Skeletal muscle satellite cell (primary cell): ENCODE results near the gene ANKRD13A. TPM values are rescaled to one million over a fixed set of nuclear protein-coding genes. Genes with fewer than 3 reads are reported as not detected.

Experiments
- H3K27me3 ChIP-seq: 2 replicates; pipeline ENCODE4 v1.7.0; 2013; ENCODE audit warnings: low read length; ENCODE audit not compliant: control insufficient read depth, insufficient read depth
- H3K36me3 ChIP-seq: 2 replicates; pipeline ENCODE4 v1.7.0; 2013; ENCODE audit warnings: mild to moderate bottlenecking, control low read depth, low read length; ENCODE audit not compliant: insufficient read depth
- H3K4me1 ChIP-seq: 2 replicates; pipeline ENCODE4 v1.7.0; 2013; ENCODE audit warnings: low read length; ENCODE audit not compliant: control insufficient read depth, insufficient read depth
- H3K4me2 ChIP-seq: 2 replicates; pipeline ENCODE4 v1.7.0; 2013; ENCODE audit warnings: mild to moderate bottlenecking, low read length
- H3K4me3 ChIP-seq: 2 replicates; pipeline ENCODE4 v1.7.0; 2013; ENCODE audit warnings: low read length
- H3K9ac ChIP-seq: 2 replicates; pipeline ENCODE4 v1.7.0; 2013; ENCODE audit warnings: mild to moderate bottlenecking, low read depth, low read length, moderate library complexity
- H3K9me3 ChIP-seq: replicated peaks from 2 replicates; pipeline ENCODE4 v1.7.0; 2013; ENCODE audit warnings: mild to moderate bottlenecking, control low read depth, low read length
- total RNA-seq: library from RNA; depleted of rRNA; stranded (reverse); fragments of >200 nt; gene quantifications from 2 replicates; pipeline ENCODE4 v1.2.3, GENCODE V29; 2012; rRNA removed

Gene ANKRD13A
- total RNA-seq: 31.7 and 58.1 TPM in 2 replicates

GRCh38 chr12:109998904-109999648 is at the start of gene ANKRD13A:
TSS of gene ANKRD13A (plus strand) at chr12:109999430. CDS start at chr12:109999689, 259 bp downstream.
- Histone ChIP-seq H3K9ac (peak within 1 kb of the TSS; percentile 93), H3K36me3 (peaks cover 8% of the 10 kb centered on the region), H3K4me3 (peak within 1 kb of the TSS; percentile 81), H3K9me3 (no peaks in the 10 kb centered on the region), H3K4me2 (peak within 1 kb of the TSS; percentile 98), H3K27me3 (no peaks in the 10 kb centered on the region), H3K4me1 (peaks cover 47% of the 10 kb centered on the region)

- Histone ChIP-seq H3K9ac (peak overlapping the region; percentile 68), H3K4me2 (peak overlapping the region; percentile 55), H3K4me3 (peak overlapping the region; percentile 25), H3K27me3 (no peaks in the 10 kb centered on the region), H3K36me3 (peaks cover 29% of the 10 kb centered on the region), H3K9me3 (no peaks in the 10 kb centered on the region), H3K4me1 (peaks cover 73% of the 10 kb centered on the region)
Measured at GRCh38 chr12:109950625-109951024, 48.6 kb upstream of the ANKRD13A start.

- Histone ChIP-seq H3K36me3 (peaks cover 30% of the 10 kb centered on the region), H3K27me3 (no peaks in the 10 kb centered on the region), H3K4me3 (peak overlapping the region; percentile 48), H3K4me2 (peak overlapping the region; percentile 74), H3K9ac (peak overlapping the region; percentile 83), H3K4me1 (peaks cover 70% of the 10 kb centered on the region), H3K9me3 (no peaks in the 10 kb centered on the region)
Measured at GRCh38 chr12:109951136-109951535, 48.1 kb upstream of the ANKRD13A start.

GRCh38 chr12:109951751-109952150 is 47.5 kb upstream of the ANKRD13A start:
- Histone ChIP-seq H3K4me2 (peak overlapping the region; percentile 74), H3K4me3 (peak overlapping the region; percentile 48), H3K4me1 (peaks cover 64% of the 10 kb centered on the region), H3K9me3 (no peaks in the 10 kb centered on the region), H3K36me3 (peaks cover 34% of the 10 kb centered on the region), H3K9ac (peak overlapping the region; percentile 83), H3K27me3 (no peaks in the 10 kb centered on the region)

GRCh38 chr12:109952160-109952858 is 46.9 kb upstream of the ANKRD13A start:
- H3K4me3 ChIP-seq: peak overlapping the region; percentile 48
- H3K36me3 ChIP-seq: peaks cover 28% of the 10 kb centered on the region
- peaks cover 58% of the 10 kb centered on the region for H3K4me1 ChIP-seq
- H3K27me3 ChIP-seq: no peaks in the 10 kb centered on the region
- H3K9me3 ChIP-seq: no peaks in the 10 kb centered on the region
- peak overlapping the region; percentile 74 for H3K4me2 ChIP-seq
- H3K9ac ChIP-seq: peak overlapping the region; percentile 83

- H3K9me3 ChIP-seq: no peaks in the 10 kb centered on the region
- H3K36me3 ChIP-seq: peaks cover 28% of the 10 kb centered on the region
- no peaks in the 10 kb centered on the region for H3K27me3 ChIP-seq
- H3K4me2 ChIP-seq: no peak overlapping the region
- no peak overlapping the region for H3K4me3 ChIP-seq
- peak overlapping the region; percentile 83 for H3K9ac ChIP-seq
- H3K4me1 ChIP-seq: peaks cover 52% of the 10 kb centered on the region
Measured at GRCh38 chr12:109952873-109953272, 46.4 kb upstream of the ANKRD13A start.

GRCh38 chr12:109953656-109954055 is 45.6 kb upstream of the ANKRD13A start:
- no peak overlapping the region for H3K9ac ChIP-seq
- peaks cover 29% of the 10 kb centered on the region for H3K36me3 ChIP-seq
- H3K4me1 ChIP-seq: peaks cover 45% of the 10 kb centered on the region
- no peak overlapping the region for H3K4me2 ChIP-seq
- no peaks in the 10 kb centered on the region for H3K27me3 ChIP-seq
- no peaks in the 10 kb centered on the region for H3K9me3 ChIP-seq
- H3K4me3 ChIP-seq: no peak overlapping the region

GRCh38 chr12:109958374-109958773 is 40.9 kb upstream of the ANKRD13A start:
- H3K36me3 ChIP-seq: peaks cover 42% of the 10 kb centered on the region

GRCh38 chr12:109959411-109960093 is 39.7 kb upstream of the ANKRD13A start:
- Histone ChIP-seq H3K36me3 (peaks cover 51% of the 10 kb centered on the region), H3K27me3 (no peaks in the 10 kb centered on the region)

More at GRCh38 chr12:109958374-109958773, 40.9 kb upstream of the ANKRD13A start:
- Histone ChIP-seq H3K9ac (no peak overlapping the region), H3K4me2 (no peak overlapping the region), H3K27me3 (no peaks in the 10 kb centered on the region), H3K9me3 (no peaks in the 10 kb centered on the region), H3K4me1 (peaks cover 21% of the 10 kb centered on the region), H3K4me3 (no peak overlapping the region)

GRCh38 chr12:109961201-109961600 is 38.0 kb upstream of the ANKRD13A start:
- no peaks in the 10 kb centered on the region for H3K27me3 ChIP-seq
- peaks cover 35% of the 10 kb centered on the region for H3K4me1 ChIP-seq
- no peaks in the 10 kb centered on the region for H3K9me3 ChIP-seq
- H3K4me3 ChIP-seq: no peak overlapping the region
- peaks cover 55% of the 10 kb centered on the region for H3K36me3 ChIP-seq
- peak overlapping the region; percentile 63 for H3K9ac ChIP-seq
- H3K4me2 ChIP-seq: peak overlapping the region; percentile 6

More at GRCh38 chr12:109959411-109960093, 39.7 kb upstream of the ANKRD13A start:
- H3K4me1 ChIP-seq: peaks cover 32% of the 10 kb centered on the region
- H3K9ac ChIP-seq: no peak overlapping the region
- H3K4me3 ChIP-seq: no peak overlapping the region
- no peak overlapping the region for H3K4me2 ChIP-seq
- no peaks in the 10 kb centered on the region for H3K9me3 ChIP-seq

- no peaks in the 10 kb centered on the region for H3K27me3 ChIP-seq
- peak overlapping the region; percentile 63 for H3K9ac ChIP-seq
- no peaks in the 10 kb centered on the region for H3K9me3 ChIP-seq
- peak overlapping the region; percentile 6 for H3K4me2 ChIP-seq
- H3K4me3 ChIP-seq: no peak overlapping the region
- H3K4me1 ChIP-seq: peaks cover 35% of the 10 kb centered on the region
- H3K36me3 ChIP-seq: peaks cover 54% of the 10 kb centered on the region
Measured at GRCh38 chr12:109961612-109962011, 37.6 kb upstream of the ANKRD13A start.
